RWPE1 (cell line): ENCODE data around the gene DTD2.

ENCODE experiments used
- CTCF ChIA-PET: fragments of 350-600 bp; sonication (Branson Sonifier 250); formaldehyde crosslinking; extraction: SDS; loops from one replicate; lab custom pipeline; 2021; lab: Yijun Ruan, JAX
- POLR2A ChIA-PET: fragments of 400-600 bp; formaldehyde crosslinking; extraction: SDS; loops from one replicate; lab custom pipeline; 2020; ENCODE audit warnings: antibody characterized with exemption; ENCODE audit not compliant: low non-redundant PET; lab: Yijun Ruan, JAX
- DNase-seq: peaks from one replicate; pipeline ENCODE4 v3.0.0; 2012; ENCODE audit warnings: low spot score
- H3K27ac ChIP-seq: fragments of 450-650 bp; 2 replicates; pipeline ENCODE4 v1.5.1; 2017
- CTCF ChIP-seq: fragments of 450-650 bp; conservative IDR thresholded peaks from 2 replicates; pipeline ENCODE4 v1.5.1; 2017; ENCODE audit warnings: low read depth, mild to moderate bottlenecking

The DTD2 gene

GRCh38 chr14:31456841-31457664, at the start of gene DTD2:
DTD2 (minus strand) TSS chr14:31457506; CDS start chr14:31457393, 113 bp downstream.
- peak; percentile 87 for DNase-seq
- ChIA-PET POLR2A (interaction anchor here (0.6 kb wide), 1 partner anchor 103 kb away, joined by 3 read pairs; no protein-coding TSS in a partner anchor), CTCF (interaction anchor here (0.7 kb wide), 1 partner anchor 1104 kb away, joined by 5 read pairs; no protein-coding TSS in a partner anchor)
- TF ChIP-seq CTCF: no peak
- H3K27ac ChIP-seq: peak within 1 kb of the TSS; percentile 84

- ChIA-PET CTCF (no interaction called here), POLR2A (no interaction called here)
- TF ChIP-seq CTCF: no peak
- no peak for DNase-seq
- no peak overlapping the region for H3K27ac ChIP-seq
Observed at GRCh38 chr14:31505411-31505810, 48.1 kb upstream of the DTD2 start.

DNA sequence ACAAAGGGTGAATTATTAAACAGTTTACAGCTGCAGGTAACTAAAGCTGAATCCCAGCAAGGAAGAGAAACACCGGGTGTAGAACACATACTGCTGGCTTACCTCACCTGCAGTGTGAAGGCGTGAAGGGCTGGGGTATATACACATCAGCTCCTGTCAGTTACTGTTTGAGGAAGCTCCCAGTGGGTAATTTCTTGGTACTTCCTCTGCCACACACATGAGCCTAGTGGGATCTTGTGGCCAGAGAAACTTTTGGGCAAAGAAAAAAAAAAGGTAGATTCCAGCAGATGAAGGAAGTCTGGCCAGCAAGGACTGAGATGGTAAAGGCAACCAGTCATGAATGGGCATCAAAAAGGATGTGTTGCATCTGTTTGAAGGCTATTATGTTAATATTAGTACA, 44.6 kb upstream of the DTD2 start:
- DNase-seq: no peak
- H3K27ac ChIP-seq: no peak overlapping the region
- CTCF ChIA-PET: interaction anchor here (0.5 to 1.0 kb wide), 3 partner anchors 8 to 226 kb away, joined by 3 to 4 read pairs (median 3); no protein-coding TSS in a partner anchor
- POLR2A ChIA-PET: no interaction called here
- no peak for TF ChIP-seq CTCF

GRCh38 chr14:31492759-31493498, 35.6 kb upstream of the DTD2 start:
- peak overlapping the region; percentile 36 for H3K27ac ChIP-seq
- POLR2A ChIA-PET: no interaction called here
- TF ChIP-seq CTCF: no peak
- DNase-seq: peak; percentile 5
- CTCF ChIA-PET: no interaction called here

DNA sequence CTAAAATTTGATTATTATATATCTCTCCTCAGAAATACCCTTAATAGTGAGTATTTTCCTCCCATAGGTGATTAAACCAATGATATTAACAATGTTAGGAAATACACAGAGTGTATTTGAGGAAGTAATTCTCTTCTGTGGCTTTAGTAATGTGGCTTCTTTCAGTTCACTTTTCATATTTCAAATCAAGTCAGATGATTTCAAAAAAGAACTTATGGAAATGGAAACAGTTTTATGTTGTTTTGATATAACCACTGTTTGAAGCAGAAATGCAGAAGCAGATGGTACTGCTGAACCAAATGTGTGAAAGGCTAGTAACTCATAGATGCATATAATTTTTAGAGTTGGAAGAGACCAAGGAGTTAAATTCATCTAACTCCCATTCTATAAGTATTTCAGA, 32.4 kb upstream of the DTD2 start:
- ChIA-PET POLR2A (no interaction called here), CTCF (no interaction called here)
- H3K27ac ChIP-seq: no peak overlapping the region
- DNase-seq: no peak
- no peak for TF ChIP-seq CTCF

DNA sequence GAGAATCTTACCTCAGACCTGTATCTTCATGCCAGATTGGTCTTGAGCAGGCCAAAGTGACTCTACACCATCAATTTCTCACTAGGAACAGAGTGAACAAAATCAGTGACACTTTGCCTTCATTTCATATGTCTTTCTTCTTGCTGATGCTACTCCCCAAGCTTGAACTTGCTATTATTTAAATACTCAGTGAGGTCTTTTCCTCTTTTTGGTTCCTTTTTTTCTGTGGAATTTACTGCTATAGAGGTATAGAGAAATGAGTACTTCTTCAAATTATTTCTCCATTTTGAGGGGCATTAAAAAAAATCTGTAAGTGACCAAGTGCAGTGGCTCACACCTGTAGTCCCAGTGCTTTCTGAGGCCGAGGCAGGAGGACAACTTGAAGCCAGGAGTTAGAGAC, 30.6 kb upstream of the DTD2 start, which contains the start of gene GPR33:
Gene GPR33, minus strand, starts transcription at position 154 of the 400 bp plus-strand sequence. CDS start 4,074 bp downstream, outside the sequence.
- ChIA-PET POLR2A (interaction anchor here (0.6 kb wide), 1 partner anchor 8 kb away, joined by 3 read pairs; no protein-coding TSS in a partner anchor), CTCF (interaction anchor here (0.6 to 0.7 kb wide), 2 partner anchors 670 to 912 kb away, joined by 3 to 5 read pairs; no protein-coding TSS in a partner anchor)
- no peak for DNase-seq
- H3K27ac ChIP-seq: no peak within 1 kb of the TSS
- TF ChIP-seq CTCF: no peak
